D341Med (cell line): Measurements from ENCODE around the gene HNF1B.
"Not testable (repeated sequence)": the region's sequence is repeated elsewhere in the genome, so short reads cannot be mapped to it uniquely, and the experiment has no call there.

Source experiments
- DNase-seq: peaks from one replicate; pipeline ENCODE4 v3.0.0; 2012; ENCODE audit warnings: low spot score

Gene HNF1B

GRCh38 chr17:37744961-37745800 is at the start of gene HNF1B:
Gene HNF1B (minus strand): TSS chr17:37745059. CDS start chr17:37744884, 175 bp downstream.
- DNase-seq, result no peak

GRCh38 chr17:37792787-37793186 is 47.9 kb upstream of the HNF1B start:
- no peak for DNase-seq

- no peak for DNase-seq
These were observed 46.9 kb upstream of the HNF1B start for GRCh38 chr17:37791447-37792399.

GRCh38 chr17:37789771-37790541 is 45.1 kb upstream of the HNF1B start:
- no peak for DNase-seq

- DNase-seq, result no peak
These were observed 44.2 kb upstream of the HNF1B start for GRCh38 chr17:37789021-37789565.

- DNase-seq, result no peak
These were observed 43.7 kb upstream of the HNF1B start for GRCh38 chr17:37788526-37788925.

- DNase-seq, result no peak
These were observed 42.3 kb upstream of the HNF1B start for GRCh38 chr17:37787055-37787757.

GRCh38 chr17:37786481-37786880 is 41.6 kb upstream of the HNF1B start:
- DNase-seq, result no peak

GRCh38 chr17:37782460-37782859 is 37.6 kb upstream of the HNF1B start:
- not testable (repeated sequence) for DNase-seq

GRCh38 chr17:37781451-37781850 is 36.6 kb upstream of the HNF1B start:
- DNase-seq, result no peak

GRCh38 chr17:37779554-37779953 is 34.7 kb upstream of the HNF1B start:
- no peak for DNase-seq

- no peak for DNase-seq
These were observed 29.6 kb upstream of the HNF1B start for GRCh38 chr17:37774504-37774903.

GRCh38 chr17:37772982-37773381 is 28.1 kb upstream of the HNF1B start:
- DNase-seq, result no peak

GRCh38 chr17:37770631-37771518 is 26.0 kb upstream of the HNF1B start:
- DNase-seq, result peak; percentile 85

- DNase-seq, result no peak
These were observed 24.2 kb upstream of the HNF1B start for GRCh38 chr17:37769050-37769449.

GRCh38 chr17:37768438-37768837 is 23.6 kb upstream of the HNF1B start:
- no peak for DNase-seq

- DNase-seq, result no peak
These were observed 22.1 kb upstream of the HNF1B start for GRCh38 chr17:37766971-37767370.

GRCh38 chr17:37764383-37764782 is 19.5 kb upstream of the HNF1B start:
- DNase-seq, result no peak

- no peak for DNase-seq
These were observed 17.8 kb upstream of the HNF1B start for GRCh38 chr17:37762666-37763065.

GRCh38 chr17:37761961-37762360 is 17.1 kb upstream of the HNF1B start:
- no peak for DNase-seq
